HCT116 (cell line): Measurements from ENCODE around the gene LRRFIP1. TPM values are rescaled to one million over a fixed set of nuclear protein-coding genes. Genes with fewer than 3 reads are reported as not detected.

Source experiments
- ATAC-seq: fragments of 200-7000 bp; cut with Tn5 transposase; 2 replicates; pipeline ENCODE4 v1.9.1; 2020; ENCODE audit warnings: mild to moderate bottlenecking, moderate library complexity
- BruUV-seq: library from RNA; stranded (reverse); fragments of 400-500 nt; replicated peaks from 2 replicates; lab custom pipeline; 2021; lab: Mats Ljungman, UMichigan
- CTCF ChIA-PET: fragments of 300-600 bp; sonication (Branson Sonifier 250); formaldehyde crosslinking; loops from one replicate; lab custom pipeline; 2021; ENCODE audit warnings: antibody characterized with exemption; lab: Charles Lee
- POLR2A ChIA-PET: fragments of 300-600, 350-600 bp; sonication (Branson Sonifier 250); formaldehyde crosslinking; loops from one replicate; lab custom pipeline; 2021; ENCODE audit warnings: antibody characterized with exemption; lab: Charles Lee
- RAD21 ChIA-PET, 2 experiments: fragments of 300-600 bp; sonication (Branson Sonifier 250); formaldehyde crosslinking; loops; one replicate each; lab custom pipeline; 2023; ENCODE audit warnings: low total read pairs in 2 of 2; ENCODE audit not compliant: uncharacterized antibody in 2 of 2, unreplicated experiment in 2 of 2, low non-redundant PET in 1 of 2; lab: Charles Lee
- DNase-seq: peaks from one replicate; pipeline ENCODE4 v3.0.0-alpha.2; 2010; ENCODE audit warnings: low read depth, low spot score
- H2AFZ ChIP-seq: fragments of 200-600 bp; shearing (Covaris generic), sonication (generic); 2 replicates; pipeline ENCODE4 v1.6.1; 2017; ENCODE audit warnings: low read depth, mixed run types, mixed read lengths, antibody characterized with exemption, low read length; ENCODE audit not compliant: poor library complexity, severe bottlenecking
- H3K27ac ChIP-seq: 2 replicates; pipeline ENCODE4 v1.5.1; 2012; ENCODE audit warnings: low read depth, low read length
- H3K27me3 ChIP-seq: fragments of 200-600 bp; sonication (generic); 2 replicates; pipeline ENCODE4 v1.6.1; 2016; ENCODE audit warnings: mixed run types, low read length, mixed read lengths; ENCODE audit not compliant: insufficient read depth
- H3K36me3 ChIP-seq, 2 experiments: fragments of 200-500 bp in 1 of 2; fragments of 200-600 bp in 1 of 2; sonication (Bioruptor generic) in 1 of 2; sonication (generic) in 1 of 2; 2 replicates each; pipeline versions ENCODE4 v1.5.1 to v1.6.1; 2014 to 2016; ENCODE audit warnings: low read length in 2 of 2, inconsistent platforms in 1 of 2, mixed read lengths in 1 of 2, mixed run types in 1 of 2; ENCODE audit not compliant: insufficient read depth in 2 of 2, control insufficient read depth in 1 of 2
- H3K4me1 ChIP-seq, 2 experiments: fragments of 200-600 bp in 1 of 2; sonication (generic) in 1 of 2; 2 replicates each; pipeline versions ENCODE4 v1.5.1 to v1.6.1; 2012 to 2017; ENCODE audit warnings: low read length in 2 of 2, inconsistent platforms in 1 of 2, mild to moderate bottlenecking in 1 of 2, mixed read lengths in 1 of 2, mixed run types in 1 of 2, moderate library complexity in 1 of 2; ENCODE audit not compliant: insufficient read depth in 2 of 2, control insufficient read depth in 1 of 2
- H3K4me2 ChIP-seq: fragments of 200-600 bp; sonication (generic); 2 replicates; pipeline ENCODE4 v1.6.1; 2017; ENCODE audit warnings: mixed run types, low read length, mixed read lengths
- H3K4me3 ChIP-seq, 2 experiments: fragments of 200-600 bp in 1 of 2; sonication (generic) in 1 of 2; replicated peaks in 1 of 2; 2 replicates each; pipeline ENCODE4 v1.5.1; 2011 to 2016; ENCODE audit warnings: low read length in 2 of 2, control low read depth in 1 of 2, low read depth in 1 of 2, mild to moderate bottlenecking in 1 of 2, mixed read lengths in 1 of 2, mixed run types in 1 of 2
- H3K79me2 ChIP-seq: fragments of 200-600 bp; sonication (generic); 2 replicates; pipeline ENCODE4 v1.6.1; 2017; ENCODE audit warnings: mild to moderate bottlenecking, mixed run types, low read length, moderate library complexity, mixed read lengths; ENCODE audit not compliant: insufficient read depth
- H3K9ac ChIP-seq: fragments of 200-600 bp; sonication (generic); 2 replicates; pipeline ENCODE4 v1.6.1; 2016; ENCODE audit warnings: low read length, mixed read lengths
- H3K9me2 ChIP-seq: fragments of 200-600 bp; sonication (generic), shearing (Covaris generic); 2 replicates; pipeline ENCODE4 v1.6.1; 2017; ENCODE audit warnings: mixed run types, mild to moderate bottlenecking, moderate library complexity; ENCODE audit not compliant: insufficient read depth
- H3K9me3 ChIP-seq, 2 experiments: fragments of 200-500 bp in 1 of 2; fragments of 200-600 bp in 1 of 2; sonication (Bioruptor generic) in 1 of 2; sonication (generic) in 1 of 2; 2 replicates each; pipeline ENCODE4 v1.6.1; 2014 to 2017; ENCODE audit warnings: low read length in 2 of 2, mixed read lengths in 2 of 2, inconsistent platforms in 1 of 2, low read depth in 1 of 2, mild to moderate bottlenecking in 1 of 2, mixed run types in 1 of 2, moderate library complexity in 1 of 2; ENCODE audit not compliant: control insufficient read depth in 1 of 2, insufficient read depth in 1 of 2
- H4K20me1 ChIP-seq: fragments of 200-600 bp; sonication (generic), shearing (Covaris generic); 2 replicates; pipeline ENCODE4 v1.6.1; 2017; ENCODE audit warnings: mixed run types, mild to moderate bottlenecking, moderate library complexity; ENCODE audit not compliant: insufficient read depth
- ATF3 ChIP-seq: IDR thresholded peaks from 2 replicates; pipeline ENCODE4 v1.6.1; 2012
- EGR1 ChIP-seq: IDR thresholded peaks from 2 replicates; pipeline ENCODE4 v1.6.1; 2012; ENCODE audit warnings: low read depth
- FOSL1 ChIP-seq: IDR thresholded peaks from 2 replicates; pipeline ENCODE4 v1.6.1; 2012; ENCODE audit warnings: low read depth
- RAD21 ChIP-seq: IDR thresholded peaks from 2 replicates; pipeline ENCODE4 v1.6.1; 2012; ENCODE audit warnings: low read depth, mild to moderate bottlenecking
- REST ChIP-seq: IDR thresholded peaks from 2 replicates; pipeline ENCODE4 v1.6.1; 2012; ENCODE audit warnings: low read depth
- SRF ChIP-seq: IDR thresholded peaks from 2 replicates; pipeline ENCODE4 v1.6.1; 2012; ENCODE audit warnings: low read depth
- YY1 ChIP-seq: IDR thresholded peaks from 2 replicates; pipeline ENCODE4 v1.6.1; 2011; ENCODE audit warnings: low read length, low read depth, moderate library complexity, mild to moderate bottlenecking; ENCODE audit not compliant: insufficient replicate concordance; ENCODE audit errors: extremely low read depth
- ZBTB33 ChIP-seq: IDR thresholded peaks from 2 replicates; pipeline ENCODE4 v1.6.1; 2011; ENCODE audit warnings: mild to moderate bottlenecking, low read length, moderate library complexity; ENCODE audit not compliant: insufficient replicate concordance; ENCODE audit errors: extremely low read depth
- ZNF274 ChIP-seq: fragments of 200-500 bp; sonication (Bioruptor generic); IDR thresholded peaks from 2 replicates; pipeline ENCODE4 v1.6.1; 2014; ENCODE audit warnings: mild to moderate bottlenecking, low read depth, low read length, inconsistent platforms
- intact Hi-C: fragments of 100-400 bp; cut with micrococcal nuclease; formaldehyde crosslinking; loops from 2 replicates; pipeline ENCODE4 v1.10.0; 2022
- total RNA-seq: library from RNA; stranded (reverse); gene quantifications from one replicate; pipeline ENCODE4 v1.2.1, GENCODE V29; 2021; ENCODE audit not compliant: unreplicated experiment

Gene LRRFIP1
- total RNA-seq, 1 experiment from 2014 or later, result 76.9 TPM

GRCh38 chr2:237708961-237709360 is 81.6 kb downstream of the LRRFIP1 start:
- H3K4me3 ChIP-seq, result no peak overlapping the region
- no peak overlapping the region for H3K27ac ChIP-seq
- peaks cover 0 to 7% of the 10 kb centered on the region in 2 experiments; a peak in 1 of 4 replicates for H3K4me1 ChIP-seq
- no peak overlapping the region for H2AFZ ChIP-seq
- ChIA-PET CTCF (no interaction called here), RAD21 (no interaction called here), POLR2A (no interaction called here)
- no peaks in the 10 kb centered on the region for H3K9me3 ChIP-seq
- no peak overlapping the region for H3K4me2 ChIP-seq
- DNase-seq (no peak), ATAC-seq (no peak)
- peaks cover 87% of the 10 kb centered on the region for H3K79me2 ChIP-seq
- no peaks in the 10 kb centered on the region for H3K9me2 ChIP-seq
- peaks cover 0 to 6% of the 10 kb centered on the region in 2 experiments; a peak in 3 of 4 replicates for H3K36me3 ChIP-seq
- no peaks in the 10 kb centered on the region for H4K20me1 ChIP-seq
- intact Hi-C loops, result no loop called here
- H3K27me3 ChIP-seq, result no peaks in the 10 kb centered on the region
- no peak for TF ChIP-seq RAD21
- no peak for TF ChIP-seq ZNF274
- TF ChIP-seq EGR1, result no peak
- TF ChIP-seq FOSL1, result no peak
- TF ChIP-seq REST, result no peak
- no peak for TF ChIP-seq ZBTB33
- no peak for TF ChIP-seq YY1
- no peak for TF ChIP-seq SRF
- TF ChIP-seq ATF3, result no peak
- no TSS peak for BruUV-seq
- no peak overlapping the region for H3K9ac ChIP-seq
